ENCODE measurements around the gene NCOA7.
"Not testable (repeated sequence)": the region's sequence is repeated elsewhere in the genome, so short reads cannot be mapped to it uniquely, and the experiment has no call there.

The NCOA7 gene

GRCh38 chr6:125791151-125791819, 525 bp downstream of the NCOA7 start:
- peak; percentile 50 for DNase-seq (ENCODE audit: low read depth)

GRCh38 chr6:125791820-125792165, 1.0 kb downstream of the NCOA7 start:
- DNase-seq (ENCODE audit: low read depth): no peak

- no peak for DNase-seq (ENCODE audit: low read depth)
Observed at GRCh38 chr6:125792172-125792571, 1.4 kb downstream of the NCOA7 start.

- DNase-seq (ENCODE audit: low read depth): peak; percentile 66
Observed at GRCh38 chr6:125792680-125793079, 1.9 kb downstream of the NCOA7 start.

GRCh38 chr6:125793280-125793679, 2.5 kb downstream of the NCOA7 start:
- no peak for DNase-seq (ENCODE audit: low read depth)

GRCh38 chr6:125793863-125794262, 3.1 kb downstream of the NCOA7 start:
- no peak for DNase-seq (ENCODE audit: low read depth)

- DNase-seq (ENCODE audit: low read depth): peak; percentile 57
Observed at GRCh38 chr6:125794342-125795137, 3.8 kb downstream of the NCOA7 start.

GRCh38 chr6:125795301-125795700, 4.5 kb downstream of the NCOA7 start:
- no peak for DNase-seq (ENCODE audit: low read depth)

GRCh38 chr6:125797120-125797885, 6.5 kb downstream of the NCOA7 start:
- no peak for DNase-seq (ENCODE audit: low read depth)

GRCh38 chr6:125797886-125798444, 7.2 kb downstream of the NCOA7 start:
- DNase-seq (ENCODE audit: low read depth): no peak

GRCh38 chr6:125798734-125799508, 8.2 kb downstream of the NCOA7 start:
- DNase-seq (ENCODE audit: low read depth): peak; percentile 45

GRCh38 chr6:125802383-125802782, 11.6 kb downstream of the NCOA7 start:
- DNase-seq (ENCODE audit: low read depth): no peak

- peak; percentile 70 for DNase-seq (ENCODE audit: low read depth)
Observed at GRCh38 chr6:125802943-125803377, 12.2 kb downstream of the NCOA7 start.

GRCh38 chr6:125804264-125804663, 13.5 kb downstream of the NCOA7 start:
- DNase-seq (ENCODE audit: low read depth): no peak

GRCh38 chr6:125804866-125805425, 14.2 kb downstream of the NCOA7 start:
- DNase-seq (ENCODE audit: low read depth): not testable (repeated sequence)

- no peak for DNase-seq (ENCODE audit: low read depth)
Observed at GRCh38 chr6:125806813-125807212, 16.1 kb downstream of the NCOA7 start.

GRCh38 chr6:125807293-125807692, 16.5 kb downstream of the NCOA7 start:
- DNase-seq (ENCODE audit: low read depth): no peak

GRCh38 chr6:125808060-125808459, 17.3 kb downstream of the NCOA7 start:
- DNase-seq (ENCODE audit: low read depth): peak; percentile 55

GRCh38 chr6:125808591-125808990, 17.8 kb downstream of the NCOA7 start:
- DNase-seq (ENCODE audit: low read depth): no peak

- no peak for DNase-seq (ENCODE audit: low read depth)
Observed at GRCh38 chr6:125809570-125810170, 18.9 kb downstream of the NCOA7 start.

GRCh38 chr6:125810445-125810844, 19.7 kb downstream of the NCOA7 start:
- no peak for DNase-seq (ENCODE audit: low read depth)
